ENCODE measurements around the gene ZFP42. TPM values are rescaled to one million over a fixed set of nuclear protein-coding genes. Genes with fewer than 3 reads are reported as not detected.

ZFP42 gene
- not detected for total RNA-seq

DNA sequence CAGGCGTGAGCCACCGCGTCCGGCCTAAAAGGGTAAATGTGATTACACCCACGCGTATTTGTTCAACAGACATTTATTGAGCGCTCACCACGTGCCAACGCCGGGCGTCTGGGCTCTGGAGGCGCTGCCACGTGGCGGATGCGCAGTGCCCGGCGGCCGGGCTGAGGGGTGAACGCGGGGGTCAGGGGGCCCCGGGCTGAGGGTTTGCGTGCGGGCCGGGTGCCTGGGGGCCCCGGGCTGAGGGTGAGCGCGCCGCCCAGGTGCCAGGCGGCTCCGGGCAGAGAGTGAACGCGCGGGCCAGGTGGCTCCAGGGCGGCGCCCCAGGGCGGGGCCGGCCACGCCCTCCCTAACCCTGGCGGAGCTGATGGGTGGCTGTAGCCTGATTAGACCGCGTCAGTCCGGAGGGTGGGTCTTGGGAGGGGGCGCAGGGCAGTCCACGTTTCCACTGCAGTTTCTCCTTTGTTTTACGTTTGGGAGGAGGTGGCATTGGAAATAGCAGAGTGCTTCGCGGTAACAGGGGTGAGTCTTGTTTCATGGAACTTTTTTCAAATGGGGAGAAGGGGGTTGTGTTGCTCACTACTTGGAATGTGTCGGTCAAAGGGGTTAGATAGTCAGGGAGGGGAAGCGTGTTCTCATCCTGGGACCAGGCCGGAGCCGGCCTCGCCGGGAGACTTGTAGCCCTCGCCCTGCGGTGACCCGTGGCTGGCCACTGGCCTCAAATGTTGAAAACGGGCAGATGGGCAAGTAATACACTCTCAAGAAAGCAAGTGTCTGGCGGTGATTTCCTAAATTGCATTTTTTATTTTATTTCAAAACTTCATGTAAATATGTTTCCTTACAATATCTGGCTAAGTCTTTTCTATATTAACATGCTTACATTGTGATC lies at the start of gene ZFP42:
Gene ZFP42, plus strand, starts transcription at position 450 of the 886 bp plus-strand sequence. CDS start 7,037 bp downstream, outside the sequence.
- H3K36me3 ChIP-seq, result no peaks in the 10 kb centered on the region
- no peaks in the 10 kb centered on the region for H3K4me1 ChIP-seq
- no peaks in the 10 kb centered on the region for H3K9me3 ChIP-seq
- no peak for DNase-seq
- H3K27me3 ChIP-seq, result no peaks in the 10 kb centered on the region
- no peak within 1 kb of the TSS for H3K4me3 ChIP-seq
- TF ChIP-seq, protein P1, sequence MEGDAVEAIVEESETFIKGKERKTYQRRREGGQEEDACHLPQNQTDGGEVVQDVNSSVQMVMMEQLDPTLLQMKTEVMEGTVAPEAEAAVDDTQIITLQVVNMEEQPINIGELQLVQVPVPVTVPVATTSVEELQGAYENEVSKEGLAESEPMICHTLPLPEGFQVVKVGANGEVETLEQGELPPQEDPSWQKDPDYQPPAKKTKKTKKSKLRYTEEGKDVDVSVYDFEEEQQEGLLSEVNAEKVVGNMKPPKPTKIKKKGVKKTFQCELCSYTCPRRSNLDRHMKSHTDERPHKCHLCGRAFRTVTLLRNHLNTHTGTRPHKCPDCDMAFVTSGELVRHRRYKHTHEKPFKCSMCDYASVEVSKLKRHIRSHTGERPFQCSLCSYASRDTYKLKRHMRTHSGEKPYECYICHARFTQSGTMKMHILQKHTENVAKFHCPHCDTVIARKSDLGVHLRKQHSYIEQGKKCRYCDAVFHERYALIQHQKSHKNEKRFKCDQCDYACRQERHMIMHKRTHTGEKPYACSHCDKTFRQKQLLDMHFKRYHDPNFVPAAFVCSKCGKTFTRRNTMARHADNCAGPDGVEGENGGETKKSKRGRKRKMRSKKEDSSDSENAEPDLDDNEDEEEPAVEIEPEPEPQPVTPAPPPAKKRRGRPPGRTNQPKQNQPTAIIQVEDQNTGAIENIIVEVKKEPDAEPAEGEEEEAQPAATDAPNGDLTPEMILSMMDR (IDR thresholded peaks at IDR 0.05 in 4 of 5, conservative IDR thresholded peaks at IDR 0.05 in 1 of 5), result no peak
- TF ChIP-seq POLR2A (IDR thresholded peaks at IDR 0.05), result no peak
- in situ Hi-C loops (cut with MboI; ENCODE audit: low sequenced_read_pairs in 4 of 4), result no loop called here
- H3K27ac ChIP-seq, result no peak within 1 kb of the TSS
- intact Hi-C loops (cut with DNase I; ENCODE audit: low total_unique reads), result no loop called here
- no peak for ATAC-seq

DNA sequence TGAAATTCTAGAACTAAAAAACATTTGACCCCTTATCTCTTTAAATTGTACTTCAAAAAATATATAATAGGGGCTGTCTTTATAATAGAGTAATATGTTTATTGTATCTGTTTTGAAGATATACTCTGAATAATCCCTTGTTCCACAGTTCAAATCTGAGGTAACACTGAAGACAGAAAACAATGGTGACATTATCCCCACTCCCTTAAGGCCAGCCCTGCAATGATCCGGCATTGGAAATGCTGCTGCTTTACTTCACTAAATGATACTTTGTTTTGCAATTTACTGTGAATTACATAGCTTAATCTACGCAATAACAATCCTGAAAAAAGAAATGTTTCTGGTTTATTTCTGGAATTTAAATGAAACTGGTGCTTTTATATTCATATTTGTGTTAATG lies 34.4 kb upstream of the ZFP42 start:
- H3K36me3 ChIP-seq, result no peaks in the 10 kb centered on the region
- no peaks in the 10 kb centered on the region for H3K27me3 ChIP-seq
- H3K4me3 ChIP-seq, result no peak overlapping the region
- in situ Hi-C loops (cut with MboI; ENCODE audit: low sequenced_read_pairs in 4 of 4) (no loop called here), intact Hi-C loops (cut with DNase I; ENCODE audit: low total_unique reads) (no loop called here)
- no peak for DNase-seq
- no peaks in the 10 kb centered on the region for H3K4me1 ChIP-seq
- no peak for ATAC-seq
- no peak for TF ChIP-seq POLR2A (IDR thresholded peaks at IDR 0.05)
- TF ChIP-seq, protein P1 (IDR thresholded peaks at IDR 0.05 in 4 of 5, conservative IDR thresholded peaks at IDR 0.05 in 1 of 5), result no peak
- H3K9me3 ChIP-seq, result no peaks in the 10 kb centered on the region
- no peak overlapping the region for H3K27ac ChIP-seq

DNA sequence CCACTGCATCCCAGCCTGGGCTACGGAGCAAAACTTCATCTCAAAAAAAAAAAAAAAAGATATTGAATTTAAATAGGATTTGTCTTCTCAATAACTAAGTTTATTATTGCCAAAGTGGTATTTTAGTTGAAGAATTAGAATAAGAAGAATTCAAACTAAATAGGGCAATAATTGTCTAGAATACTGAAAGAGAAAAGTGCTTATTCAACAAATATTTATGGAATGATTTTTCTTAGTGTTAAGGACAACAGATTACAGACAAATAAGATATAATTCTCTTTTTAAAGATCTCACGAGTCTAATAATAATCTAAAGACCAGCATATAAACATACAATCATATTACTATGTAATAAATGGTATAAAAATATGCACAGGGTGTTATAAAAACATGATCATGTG lies 33.6 kb upstream of the ZFP42 start:
- TF ChIP-seq POLR2A (IDR thresholded peaks at IDR 0.05), result no peak
- TF ChIP-seq, protein P1 (IDR thresholded peaks at IDR 0.05 in 4 of 5, conservative IDR thresholded peaks at IDR 0.05 in 1 of 5), result no peak
- DNase-seq (no peak), ATAC-seq (no peak)
- Histone ChIP-seq H3K4me1 (no peaks in the 10 kb centered on the region), H3K36me3 (no peaks in the 10 kb centered on the region), H3K4me3 (no peak overlapping the region), H3K27me3 (no peaks in the 10 kb centered on the region), H3K9me3 (no peaks in the 10 kb centered on the region), H3K27ac (no peak overlapping the region)
- intact Hi-C loops (cut with DNase I; ENCODE audit: low total_unique reads) (no loop called here), in situ Hi-C loops (cut with MboI; ENCODE audit: low sequenced_read_pairs in 4 of 4) (no loop called here)

DNA sequence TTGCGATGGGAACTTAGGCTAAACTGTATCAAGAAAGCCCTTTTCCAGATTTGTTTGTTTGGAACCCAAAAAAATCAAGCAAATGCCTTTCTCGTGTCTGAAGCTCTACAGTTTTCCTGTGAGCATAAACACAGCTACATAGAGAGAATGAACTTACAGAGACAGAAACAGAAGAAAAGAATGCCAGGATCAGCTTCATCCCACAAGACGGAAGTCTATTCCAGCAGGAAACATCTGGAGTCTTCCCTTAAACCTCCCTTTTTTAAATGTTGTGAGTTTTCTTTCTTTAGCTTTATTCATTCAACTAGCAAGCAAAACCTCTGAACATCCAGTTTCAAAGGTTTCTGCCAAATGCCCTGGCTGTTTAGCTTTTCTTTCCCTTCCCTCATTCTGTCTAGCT lies 32.6 kb upstream of the ZFP42 start:
- Histone ChIP-seq H3K36me3 (no peaks in the 10 kb centered on the region), H3K4me3 (no peak overlapping the region), H3K9me3 (no peaks in the 10 kb centered on the region), H3K27me3 (no peaks in the 10 kb centered on the region), H3K4me1 (no peaks in the 10 kb centered on the region), H3K27ac (no peak overlapping the region)
- TF ChIP-seq, protein P1 (IDR thresholded peaks at IDR 0.05 in 4 of 5, conservative IDR thresholded peaks at IDR 0.05 in 1 of 5), result no peak
- TF ChIP-seq POLR2A (IDR thresholded peaks at IDR 0.05), result no peak
- DNase-seq (no peak), ATAC-seq (no peak)
- intact Hi-C loops (cut with DNase I; ENCODE audit: low total_unique reads), result no loop called here
- in situ Hi-C loops (cut with MboI; ENCODE audit: low sequenced_read_pairs in 4 of 4), result no loop called here
